Astrocyte (in vitro differentiated cells and primary cell): ENCODE measurements around the gene CACNB2. TPM values are rescaled to one million over a fixed set of nuclear protein-coding genes. Genes with fewer than 3 reads are reported as not detected.
"Not testable (repeated sequence)": the region's sequence is repeated elsewhere in the genome, so short reads cannot be mapped to it uniquely, and the experiment has no call there.

Source experiments
- DNase-seq: peaks from one replicate; pipeline ENCODE4 v3.0.0-alpha.2; 2010; ENCODE audit warnings: low read depth
- FAIRE-seq: peaks from 2 replicates; lab custom pipeline; 2011; peaks lifted over from hg19 to GRCh38; lab: Jason Lieb, UNC
- H2AFZ ChIP-seq: 2 replicates; pipeline ENCODE4 v1.6.0; 2012; ENCODE audit warnings: low read depth, low read length, inconsistent platforms
- H3K27ac ChIP-seq: 2 replicates; pipeline ENCODE4 v1.5.1; 2011; ENCODE audit warnings: low read depth, low read length, inconsistent platforms
- H3K27me3 ChIP-seq: 2 replicates; pipeline ENCODE4 v1.6.0; 2011; ENCODE audit warnings: low read length, inconsistent platforms; ENCODE audit not compliant: insufficient read depth
- H3K36me3 ChIP-seq: 2 replicates; pipeline ENCODE4 v1.5.1; 2011; ENCODE audit warnings: low read length, inconsistent platforms; ENCODE audit not compliant: insufficient read depth
- H3K4me1 ChIP-seq: 2 replicates; pipeline ENCODE4 v1.5.1; 2011; ENCODE audit warnings: low read length, inconsistent platforms; ENCODE audit not compliant: insufficient read depth
- H3K4me2 ChIP-seq: 2 replicates; pipeline ENCODE4 v1.6.0; 2012; ENCODE audit warnings: low read length, inconsistent platforms
- H3K4me3 ChIP-seq: 2 replicates; pipeline ENCODE4 v1.5.1; 2011; ENCODE audit warnings: low read depth, mild to moderate bottlenecking, low read length, inconsistent platforms; ENCODE audit not compliant: insufficient read depth
- H3K79me2 ChIP-seq: 2 replicates; pipeline ENCODE4 v1.6.0; 2012; ENCODE audit warnings: mild to moderate bottlenecking, low read length, inconsistent platforms; ENCODE audit not compliant: insufficient read depth
- H3K9ac ChIP-seq: 2 replicates; pipeline ENCODE4 v1.6.0; 2012; ENCODE audit warnings: mild to moderate bottlenecking, low read length, inconsistent platforms
- H3K9me3 ChIP-seq: 2 replicates; pipeline ENCODE4 v1.5.1; 2012; ENCODE audit warnings: low read depth, mild to moderate bottlenecking, low read length, inconsistent platforms; ENCODE audit not compliant: insufficient read depth
- H4K20me1 ChIP-seq: 2 replicates; pipeline ENCODE4 v1.6.0; 2012; ENCODE audit warnings: low read length, inconsistent platforms; ENCODE audit not compliant: insufficient read depth
- H3K27ac Mint-ChIP-seq: one replicate; pipeline ENCODE4 v1.8.0; 2021; ENCODE audit warnings: mild to moderate bottlenecking, mixed read lengths; ENCODE audit not compliant: unreplicated experiment
- H3K27me3 Mint-ChIP-seq: one replicate; pipeline ENCODE4 v1.8.0; 2021; ENCODE audit warnings: low read depth, mixed read lengths; ENCODE audit not compliant: unreplicated experiment
- H3K36me3 Mint-ChIP-seq: one replicate; pipeline ENCODE4 v1.8.0; 2021; ENCODE audit warnings: low read depth, mixed read lengths; ENCODE audit not compliant: unreplicated experiment
- H3K4me1 Mint-ChIP-seq: one replicate; pipeline ENCODE4 v1.8.0; 2021; ENCODE audit warnings: low read depth, mixed read lengths; ENCODE audit not compliant: unreplicated experiment
- H3K4me3 Mint-ChIP-seq: one replicate; pipeline ENCODE4 v1.8.0; 2021; ENCODE audit warnings: mild to moderate bottlenecking, moderate library complexity, mixed read lengths; ENCODE audit not compliant: unreplicated experiment
- H3K9me3 Mint-ChIP-seq: one replicate; pipeline ENCODE4 v1.8.0; 2021; ENCODE audit warnings: mild to moderate bottlenecking, mixed read lengths; ENCODE audit not compliant: unreplicated experiment
- CTCF ChIP-seq: IDR thresholded peaks from 2 replicates; pipeline ENCODE4 v1.5.1; 2011; ENCODE audit warnings: low read depth, mild to moderate bottlenecking, inconsistent platforms, low read length, moderate library complexity; ENCODE audit not compliant: insufficient read depth
- EZH2 ChIP-seq: IDR thresholded peaks from 2 replicates; pipeline ENCODE4 v1.6.1; 2012; ENCODE audit warnings: mild to moderate bottlenecking, low read length, inconsistent platforms; ENCODE audit not compliant: insufficient read depth
- total RNA-seq: library from RNA; stranded (reverse); gene quantifications from 2 replicates; pipeline ENCODE4 v1.2.1, GENCODE V29; 2021

The CACNB2 gene
- total RNA-seq, 1 donor from 2014 or later = 0.66 TPM

GRCh38 chr10:18438361-18439126, 298.3 kb downstream of the CACNB2 start:
- DNase-seq = no peak
- Histone ChIP-seq H3K4me2 (no peak overlapping the region), H4K20me1 (no peaks in the 10 kb centered on the region), H2AFZ (no peak overlapping the region), H3K4me1 (no peaks in the 10 kb centered on the region), H3K9ac (no peak overlapping the region), H3K9me3 (no peaks in the 10 kb centered on the region), H3K4me3 (no peak overlapping the region), H3K27me3 (no peaks in the 10 kb centered on the region), H3K79me2 (no peaks in the 10 kb centered on the region), H3K36me3 (no peaks in the 10 kb centered on the region), H3K27ac (no peak overlapping the region)
- no peaks in the 10 kb centered on the region for H3K4me1 Mint-ChIP-seq
- TF ChIP-seq EZH2 (no peak), CTCF (no peak)
- no peaks in the 10 kb centered on the region for H3K27me3 Mint-ChIP-seq
- no peak overlapping the region for H3K27ac Mint-ChIP-seq
- no peaks in the 10 kb centered on the region for H3K36me3 Mint-ChIP-seq
- no peak for FAIRE-seq
- H3K4me3 Mint-ChIP-seq = no peak overlapping the region
- no peaks in the 10 kb centered on the region for H3K9me3 Mint-ChIP-seq

DNA sequence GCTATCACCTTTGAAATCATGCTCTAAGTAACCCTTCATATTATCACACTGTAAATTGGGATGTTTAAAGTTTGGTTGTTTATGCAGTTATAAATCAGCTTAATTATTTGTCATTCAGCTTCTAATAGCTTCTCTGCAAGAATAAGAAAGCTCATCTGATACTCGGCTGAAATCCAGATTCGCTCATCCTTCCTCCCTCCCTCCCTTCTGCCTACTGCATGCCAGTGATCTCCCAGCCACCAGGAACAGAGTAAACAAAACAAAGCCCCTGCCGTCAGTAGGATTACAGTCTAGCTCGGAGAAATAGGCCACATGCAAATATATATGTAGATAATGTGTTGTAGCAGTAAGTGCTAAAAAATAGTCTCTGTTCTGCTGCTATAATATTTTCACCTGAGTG, 299.4 kb downstream of the CACNB2 start:
- Histone ChIP-seq H3K4me3 (no peak overlapping the region), H3K27me3 (no peaks in the 10 kb centered on the region), H3K27ac (no peak overlapping the region), H3K79me2 (no peaks in the 10 kb centered on the region), H3K4me2 (no peak overlapping the region), H3K4me1 (no peaks in the 10 kb centered on the region), H4K20me1 (no peaks in the 10 kb centered on the region), H3K9ac (no peak overlapping the region), H3K9me3 (no peaks in the 10 kb centered on the region), H3K36me3 (no peaks in the 10 kb centered on the region), H2AFZ (no peak overlapping the region)
- H3K27ac Mint-ChIP-seq = no peak overlapping the region
- no peak for TF ChIP-seq CTCF
- TF ChIP-seq EZH2 = no peak
- FAIRE-seq (no peak), DNase-seq (no peak)
- H3K4me1 Mint-ChIP-seq = no peaks in the 10 kb centered on the region
- no peaks in the 10 kb centered on the region for H3K27me3 Mint-ChIP-seq
- no peak overlapping the region for H3K4me3 Mint-ChIP-seq
- no peaks in the 10 kb centered on the region for H3K9me3 Mint-ChIP-seq
- no peaks in the 10 kb centered on the region for H3K36me3 Mint-ChIP-seq

- not testable (repeated sequence) for H4K20me1 ChIP-seq, H3K27ac ChIP-seq, H3K36me3 ChIP-seq, H3K4me1 ChIP-seq, H3K9ac ChIP-seq, H3K4me3 Mint-ChIP-seq, H3K9me3 ChIP-seq, H3K4me1 Mint-ChIP-seq, H3K9me3 Mint-ChIP-seq, H3K27ac Mint-ChIP-seq, FAIRE-seq, H3K4me3 ChIP-seq, DNase-seq, H3K36me3 Mint-ChIP-seq, H3K79me2 ChIP-seq, H2AFZ ChIP-seq, H3K27me3 ChIP-seq, H3K27me3 Mint-ChIP-seq, H3K4me2 ChIP-seq
Observed at GRCh38 chr10:18445635-18446034, 305.4 kb downstream of the CACNB2 start.
